T-cell (primary cell): ENCODE measurements around the gene FLRT1. TPM values are rescaled to one million over a fixed set of nuclear protein-coding genes. Genes with fewer than 3 reads are reported as not detected.

Experiments used
- ATAC-seq, 4 experiments: fragments of 200-7000 bp in 3 of 4; fragments of 150-1000 bp in 1 of 4; cut with Tn5 transposase; replicated peaks in 1 of 4; 1 replicate in 3 of 4; 2 replicates in 1 of 4; pipeline ENCODE4 v1.10.0; 2021; ENCODE audit warnings: moderate library complexity in 3 of 4, mild to moderate bottlenecking in 2 of 4, moderate number of reproducible peaks in 1 of 4
- CTCF ChIA-PET, 2 donors: fragments of 300-600 bp; sonication (Branson Sonifier 250); formaldehyde crosslinking; loops; one replicate each; lab custom pipeline; 2022; ENCODE audit warnings: antibody characterized with exemption in 2 of 2; lab: Charles Lee
- POLR2A ChIA-PET, 2 donors: fragments of 300-600 bp; sonication (Branson Sonifier 250); formaldehyde crosslinking; loops; one replicate each; lab custom pipeline; 2022; ENCODE audit warnings: antibody characterized with exemption in 2 of 2; lab: Charles Lee
- DNase-seq, 35 experiments: peaks; one replicate each; pipeline versions ENCODE4 v3.0.0 to v3.0.0-alpha.2; 2013 to 2023
- H3K27ac ChIP-seq: one replicate; pipeline ENCODE4 v1.5.1; 2013; ENCODE audit warnings: low read length
- H3K27me3 ChIP-seq, 2 experiments: replicated peaks in 1 of 2; 1 replicate in 1 of 2; 2 replicates in 1 of 2; pipeline versions ENCODE4 v1.6.1 to v1.7.0; 2013; ENCODE audit warnings: low read length in 1 of 2, mixed read lengths in 1 of 2; ENCODE audit not compliant: control insufficient read depth in 2 of 2, insufficient read depth in 2 of 2; ENCODE audit errors: extremely low read depth in 1 of 2
- H3K36me3 ChIP-seq, 2 donors: 1 replicate in 1 of 2; 2 replicates in 1 of 2; pipeline versions ENCODE4 v1.6.1 to v1.7.0; 2013; ENCODE audit warnings: low read length in 1 of 2; ENCODE audit not compliant: control insufficient read depth in 2 of 2, insufficient read depth in 1 of 2; ENCODE audit errors: extremely low read depth in 1 of 2
- H3K4me1 ChIP-seq, 2 experiments: 1 replicate in 1 of 2; 2 replicates in 1 of 2; pipeline versions ENCODE4 v1.6.1 to v1.7.0; 2013; ENCODE audit warnings: low read length in 2 of 2, mixed read lengths in 1 of 2; ENCODE audit not compliant: insufficient read depth in 2 of 2, control insufficient read depth in 1 of 2; ENCODE audit errors: extremely low read depth in 1 of 2
- H3K4me3 ChIP-seq, 2 donors: 1 replicate in 1 of 2; 2 replicates in 1 of 2; pipeline versions ENCODE4 v1.5.1 to v1.7.0; 2013; ENCODE audit warnings: mild to moderate bottlenecking in 2 of 2, low read length in 1 of 2, moderate library complexity in 1 of 2; ENCODE audit not compliant: control insufficient read depth in 1 of 2; ENCODE audit errors: extremely low read depth in 1 of 2
- H3K9me3 ChIP-seq: 2 replicates; pipeline ENCODE4 v1.7.0; 2013
- H3K27ac Mint-ChIP-seq, 2 donors: one replicate each; pipeline ENCODE4 v1.8.0; 2020 to 2021; ENCODE audit warnings: mild to moderate bottlenecking in 2 of 2, mixed read lengths in 2 of 2
- H3K27me3 Mint-ChIP-seq, 2 donors: one replicate each; pipeline ENCODE4 v1.8.0; 2021 to 2022; ENCODE audit warnings: mixed read lengths in 2 of 2
- H3K36me3 Mint-ChIP-seq: one replicate; pipeline ENCODE4 v1.8.0; 2021; ENCODE audit warnings: mixed read lengths
- H3K4me1 Mint-ChIP-seq, 3 donors: one replicate each; pipeline ENCODE4 v1.8.0; 2020 to 2022; ENCODE audit warnings: mixed read lengths in 3 of 3, mild to moderate bottlenecking in 1 of 3
- H3K4me3 Mint-ChIP-seq, 3 donors: one replicate each; pipeline ENCODE4 v1.8.0; 2020 to 2022; ENCODE audit warnings: mild to moderate bottlenecking in 3 of 3, mixed read lengths in 3 of 3, moderate library complexity in 3 of 3
- H3K9me3 Mint-ChIP-seq, 3 donors: one replicate each; pipeline ENCODE4 v1.8.0; 2020 to 2022; ENCODE audit warnings: mixed read lengths in 3 of 3
- WGBS: methylation state at CpG from one replicate; pipeline ENCODE4 v1.1.5; 2013; ENCODE audit warnings: missing lambda C conversion rate; ENCODE audit not compliant: insufficient coverage; 5-methylcytosine and 5-hydroxymethylcytosine counted together
- total RNA-seq, 35 experiments: library from RNA in 6 of 35; stranded (reverse) in 6 of 35; fragments of 120-200 nt in 1 of 35; gene quantifications; one replicate each; pipeline versions ENCODE4 v1.2.1 to v1.2.4 and lab custom pipeline; 2013 to 2026

FLRT1 gene
- total RNA-seq, 5 donors from 2014 or later (not counting 1 experiment from before 2014, with no cell fraction given), result not detected

DNA sequence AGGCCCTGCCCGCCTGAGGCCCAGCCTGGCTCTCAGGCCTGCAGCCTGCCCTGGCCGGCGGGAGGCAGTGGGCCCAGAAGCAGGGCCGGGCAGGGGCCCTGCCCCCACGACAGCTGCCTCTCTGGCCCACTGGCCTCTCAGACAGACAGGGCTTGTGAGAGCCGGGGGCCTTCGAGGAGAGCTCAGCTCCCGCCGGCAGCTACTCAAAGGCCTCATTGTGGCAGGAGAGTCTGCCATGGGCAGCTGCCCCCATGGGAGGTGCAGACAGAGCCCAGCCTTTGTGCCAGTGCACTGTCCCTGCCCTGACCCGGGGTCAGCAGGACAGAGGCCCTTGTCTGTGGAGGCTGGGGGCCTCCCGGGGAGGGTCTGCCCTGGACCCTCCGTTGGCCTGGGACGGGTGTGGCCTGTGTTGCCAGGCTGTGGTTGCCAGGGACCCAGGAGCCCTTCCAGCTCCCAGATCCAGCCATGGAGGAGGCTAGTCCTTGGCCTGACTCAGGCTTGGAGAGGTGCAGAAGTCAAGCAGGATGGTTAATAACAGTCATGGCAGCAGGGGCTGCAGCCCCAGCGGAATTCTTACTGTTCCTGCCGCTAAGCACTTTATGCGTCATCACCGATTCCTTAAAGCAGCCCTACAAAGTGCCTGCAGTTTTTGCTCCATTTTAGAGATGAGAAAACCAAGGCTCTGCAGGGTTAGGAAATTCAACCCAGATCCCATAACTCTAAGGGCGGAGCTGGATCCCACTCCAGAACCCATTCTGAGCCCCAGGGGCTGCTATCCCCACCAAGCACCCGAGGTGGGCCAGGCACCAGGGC is 12.5 kb downstream of the FLRT1 start:
- Mint-ChIP-seq H3K4me3 (no peak overlapping the region), H3K9me3 (no peaks in the 10 kb centered on the region), H3K36me3 (no peaks in the 10 kb centered on the region), H3K27me3 (no peaks in the 10 kb centered on the region), H3K4me1 (no peaks in the 10 kb centered on the region), H3K27ac (no peak overlapping the region)
- 89% methylated on average over 17 of the region's 19 CpGs for WGBS
- Histone ChIP-seq H3K9me3 (no peaks in the 10 kb centered on the region), H3K4me3 (no peak overlapping the region), H3K27ac (no peak overlapping the region), H3K4me1 (no peaks in the 10 kb centered on the region), H3K36me3 (no peaks in the 10 kb centered on the region), H3K27me3 (no peaks in the 10 kb centered on the region)
- ChIA-PET CTCF (no interaction called here), POLR2A (interaction anchor here in 1 of 2 donors (0.6 kb wide), 1 partner anchor 1105 kb away, joined by 4 read pairs; no protein-coding TSS in a partner anchor)
- no peak for DNase-seq
- no peak for ATAC-seq

DNA sequence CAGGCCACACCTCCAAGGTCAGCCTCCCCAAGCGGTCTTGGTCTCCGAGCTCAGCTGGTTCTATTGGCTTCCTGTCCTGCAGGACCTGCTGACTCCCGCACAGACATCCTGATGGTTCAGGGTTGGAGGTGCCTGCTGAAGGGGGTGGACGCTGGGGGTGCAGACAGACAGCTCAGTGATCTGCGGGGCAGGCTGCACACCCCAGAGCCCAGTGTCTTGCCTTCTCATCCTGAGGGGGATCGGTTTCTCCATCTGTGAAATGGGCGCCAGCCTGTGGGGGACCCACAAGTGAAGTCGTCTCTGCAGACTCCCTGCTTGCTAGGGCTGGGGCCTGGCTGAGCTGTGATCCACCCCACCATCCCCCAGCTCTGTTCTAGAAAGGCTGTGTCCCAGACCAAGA is 13.8 kb downstream of the FLRT1 start:
- no peak overlapping the region for H3K27ac Mint-ChIP-seq
- no peaks in the 10 kb centered on the region for H3K36me3 Mint-ChIP-seq
- ATAC-seq (no peak), DNase-seq (no peak)
- no peaks in the 10 kb centered on the region for H3K27me3 ChIP-seq
- no peaks in the 10 kb centered on the region for H3K9me3 ChIP-seq
- no peak overlapping the region for H3K27ac ChIP-seq
- 75% methylated on average over 6 of the region's 8 CpGs for WGBS
- CTCF ChIA-PET, result no interaction called here
- no peak overlapping the region for H3K4me3 ChIP-seq
- H3K9me3 Mint-ChIP-seq, result no peaks in the 10 kb centered on the region
- H3K4me1 Mint-ChIP-seq, result no peaks in the 10 kb centered on the region
- H3K4me1 ChIP-seq, result no peaks in the 10 kb centered on the region
- no peaks in the 10 kb centered on the region for H3K27me3 Mint-ChIP-seq
- H3K4me3 Mint-ChIP-seq, result no peak overlapping the region
- no peaks in the 10 kb centered on the region for H3K36me3 ChIP-seq
- POLR2A ChIA-PET, result no interaction called here

DNA sequence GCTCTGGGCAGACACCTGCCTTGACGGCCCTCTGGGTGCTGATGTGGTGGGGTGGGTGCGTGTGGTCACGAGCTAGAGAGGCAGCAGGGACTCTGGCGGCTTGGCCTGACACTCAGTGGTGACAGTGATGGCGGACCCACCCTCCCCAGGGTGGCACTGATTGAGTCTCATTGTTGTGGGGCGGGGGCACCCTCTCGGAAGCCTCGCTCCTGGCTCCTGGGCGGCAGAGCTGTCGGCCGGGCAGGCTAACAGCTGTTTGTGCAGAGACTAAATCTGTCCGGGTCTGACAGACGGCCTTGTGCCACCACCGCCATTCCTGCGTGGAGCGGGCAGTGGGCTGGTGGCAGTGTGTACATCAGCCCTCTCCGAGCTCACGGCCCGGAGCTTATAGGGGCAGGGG is 15.6 kb downstream of the FLRT1 start:
- ChIA-PET CTCF (no interaction called here), POLR2A (no interaction called here)
- no peaks in the 10 kb centered on the region for H3K4me1 ChIP-seq
- no peaks in the 10 kb centered on the region for H3K27me3 Mint-ChIP-seq
- no peak for DNase-seq
- H3K4me3 ChIP-seq, result no peak overlapping the region
- no peak for ATAC-seq
- no peaks in the 10 kb centered on the region for H3K4me1 Mint-ChIP-seq
- no peak overlapping the region for H3K27ac ChIP-seq
- H3K4me3 Mint-ChIP-seq, result no peak overlapping the region
- WGBS, result 91% methylated on average over 18 of the region's 19 CpGs
- H3K36me3 ChIP-seq, result no peaks in the 10 kb centered on the region
- H3K27me3 ChIP-seq, result no peaks in the 10 kb centered on the region
- H3K27ac Mint-ChIP-seq, result no peak overlapping the region
- H3K36me3 Mint-ChIP-seq, result no peaks in the 10 kb centered on the region
- no peaks in the 10 kb centered on the region for H3K9me3 Mint-ChIP-seq
- no peaks in the 10 kb centered on the region for H3K9me3 ChIP-seq

DNA sequence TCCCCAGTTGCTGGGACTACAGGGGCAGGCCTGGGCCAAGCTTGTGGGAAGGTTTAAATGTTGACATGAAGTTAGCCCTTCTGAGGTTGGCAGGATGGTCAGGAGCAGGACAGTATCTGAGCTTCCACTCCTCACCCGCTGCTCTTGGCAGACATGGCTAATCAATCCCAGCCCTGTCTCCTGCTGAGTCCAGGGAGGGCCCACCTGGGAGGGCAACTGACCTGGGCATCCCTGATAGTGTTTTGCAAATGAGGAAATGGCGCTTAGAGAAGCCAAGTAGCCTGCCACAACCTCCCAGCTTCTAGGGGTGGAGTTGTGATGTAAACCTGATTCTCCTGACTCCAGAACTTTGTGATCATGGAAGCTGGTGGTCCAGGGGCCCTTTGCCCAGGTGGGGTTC is 16.7 kb downstream of the FLRT1 start:
- no CpG with 5 or more reads among the region's 2 CpGs for WGBS
- no peak overlapping the region for H3K4me3 Mint-ChIP-seq
- POLR2A ChIA-PET, result no interaction called here

DNA sequence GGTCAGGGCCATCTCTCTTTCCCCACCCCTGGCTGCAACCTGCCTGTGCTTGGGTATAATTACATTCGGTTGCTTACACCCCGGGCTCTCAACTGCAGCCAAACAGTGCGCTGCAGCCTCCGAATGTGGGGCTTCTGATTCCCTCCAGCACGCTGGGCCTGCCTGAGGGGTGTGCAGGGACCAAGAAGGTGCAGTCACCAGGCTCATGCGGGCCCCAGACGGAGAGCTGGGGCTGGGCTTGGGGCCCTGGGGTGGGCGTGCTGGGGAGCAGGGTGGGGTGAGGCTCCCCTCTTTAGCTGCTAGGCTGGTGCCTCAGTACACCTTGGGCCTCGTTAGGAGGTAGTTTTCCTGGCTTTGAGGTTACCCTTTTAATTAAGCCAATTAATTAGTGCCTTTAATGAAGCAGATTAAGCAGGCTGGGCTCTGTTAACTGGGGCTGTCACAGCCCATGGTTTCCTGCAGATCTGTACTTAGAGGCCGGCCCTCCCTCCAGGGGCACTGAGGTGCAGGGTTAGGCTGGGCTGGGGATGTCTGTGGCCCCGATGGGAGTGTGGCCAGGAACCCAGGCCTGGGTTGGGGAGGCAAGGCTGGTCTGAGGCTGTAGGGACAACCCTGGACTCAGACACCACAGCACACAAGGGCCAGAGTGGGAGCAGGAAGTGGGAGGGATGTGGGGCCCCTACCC is 17.3 kb downstream of the FLRT1 start:
- POLR2A ChIA-PET, result no interaction called here
- Mint-ChIP-seq H3K36me3 (no peaks in the 10 kb centered on the region), H3K27ac (no peak overlapping the region), H3K9me3 (no peaks in the 10 kb centered on the region), H3K27me3 (no peaks in the 10 kb centered on the region), H3K4me3 (no peak overlapping the region), H3K4me1 (no peaks in the 10 kb centered on the region)
- 79% methylated on average over 7 of the region's 11 CpGs for WGBS
- DNase-seq (no peak), ATAC-seq (no peak)
- no peak overlapping the region for H3K27ac ChIP-seq
- no peaks in the 10 kb centered on the region for H3K9me3 ChIP-seq
- no peak overlapping the region for H3K4me3 ChIP-seq
- peaks cover 0 to 3% of the 10 kb centered on the region in 2 donors for H3K36me3 ChIP-seq
- no peaks in the 10 kb centered on the region for H3K27me3 ChIP-seq
- no peaks in the 10 kb centered on the region for H3K4me1 ChIP-seq
- CTCF ChIA-PET, result no interaction called here

More for the DNA sequence above, 16.7 kb downstream of the FLRT1 start:
- Histone ChIP-seq H3K4me1 (no peaks in the 10 kb centered on the region), H3K4me3 (no peak overlapping the region), H3K27me3 (no peaks in the 10 kb centered on the region), H3K36me3 (peaks cover 0 to 3% of the 10 kb centered on the region in 2 donors), H3K27ac (no peak overlapping the region), H3K9me3 (no peaks in the 10 kb centered on the region)
- no peaks in the 10 kb centered on the region for H3K36me3 Mint-ChIP-seq
- no peak for ATAC-seq
- CTCF ChIA-PET, result no interaction called here
- no peak overlapping the region for H3K27ac Mint-ChIP-seq
- DNase-seq, result no peak
- no peaks in the 10 kb centered on the region for H3K9me3 Mint-ChIP-seq
- no peaks in the 10 kb centered on the region for H3K27me3 Mint-ChIP-seq
- H3K4me1 Mint-ChIP-seq, result no peaks in the 10 kb centered on the region

DNA sequence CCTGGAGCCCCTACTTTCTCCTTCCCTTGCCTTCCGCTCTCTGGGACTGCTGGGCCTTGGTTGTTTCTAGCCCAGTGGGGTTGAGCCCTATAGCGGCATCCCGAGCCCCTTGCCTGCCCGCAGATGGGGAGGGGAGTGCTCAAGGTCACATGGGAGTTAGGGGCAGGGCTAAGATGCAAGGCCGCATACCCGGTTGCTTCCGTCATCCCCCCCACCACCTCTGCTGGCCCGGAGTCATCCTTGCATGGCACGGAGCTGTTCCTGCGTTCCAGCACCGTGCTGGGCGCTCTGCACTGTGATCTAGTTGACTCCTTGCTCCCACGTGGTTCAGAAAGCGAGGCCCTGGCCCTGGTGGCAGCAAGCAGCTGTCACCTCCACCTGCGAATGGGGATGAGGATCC is 18.0 kb downstream of the FLRT1 start:
- no peaks in the 10 kb centered on the region for H3K9me3 Mint-ChIP-seq
- H3K27ac Mint-ChIP-seq, result no peak overlapping the region
- Histone ChIP-seq H3K27me3 (no peaks in the 10 kb centered on the region), H3K9me3 (no peaks in the 10 kb centered on the region), H3K4me3 (no peak overlapping the region), H3K27ac (no peak overlapping the region), H3K4me1 (no peaks in the 10 kb centered on the region), H3K36me3 (peaks cover 0 to 3% of the 10 kb centered on the region in 2 donors)
- 87% methylated on average over 9 of the region's 15 CpGs for WGBS
- POLR2A ChIA-PET, result no interaction called here
- DNase-seq (no peak), ATAC-seq (no peak)
- CTCF ChIA-PET, result no interaction called here
- no peak overlapping the region for H3K4me3 Mint-ChIP-seq
- H3K4me1 Mint-ChIP-seq, result no peaks in the 10 kb centered on the region
- no peaks in the 10 kb centered on the region for H3K27me3 Mint-ChIP-seq
- H3K36me3 Mint-ChIP-seq, result no peaks in the 10 kb centered on the region
